SK-N-SH (cell line): ENCODE measurements around the gene SAE1. TPM values are rescaled to one million over a fixed set of nuclear protein-coding genes. Genes with fewer than 3 reads are reported as not detected.

Source experiments
- CTCF ChIA-PET: fragments of 300-600, 350-600 bp; formaldehyde crosslinking; extraction: SDS; loops from one replicate; lab custom pipeline; 2021; lab: Yijun Ruan, JAX
- POLR2A ChIA-PET: fragments of 350-600 bp; sonication (Branson Sonifier 250); formaldehyde crosslinking; extraction: SDS; loops from one replicate; lab custom pipeline; 2020; ENCODE audit warnings: antibody characterized with exemption, inconsistent platforms; lab: Yijun Ruan, JAX
- DNase-seq: peaks from one replicate; pipeline ENCODE4 v3.0.0; 2012
- H2AFZ ChIP-seq: fragments of 200-600 bp; sonication (generic); 2 replicates; pipeline ENCODE4 v1.8.1; 2016; ENCODE audit warnings: antibody characterized with exemption, mild to moderate bottlenecking, low read depth
- H3F3A ChIP-seq: fragments of 200-600 bp; sonication (generic); replicated peaks from 2 replicates; pipeline ENCODE3; 2016; ENCODE audit warnings: antibody characterized with exemption, mild to moderate bottlenecking; ENCODE audit not compliant: insufficient read depth
- H3K27ac ChIP-seq, 2 experiments: fragments of 200-500 bp in 1 of 2; fragments of 200-600 bp in 1 of 2; sonication (Bioruptor generic) in 1 of 2; sonication (generic), shearing (Covaris generic) in 1 of 2; 2 replicates each; pipeline versions ENCODE4 v1.5.1 to v1.6.1; 2014 to 2016; ENCODE audit warnings: low read depth in 2 of 2, inconsistent platforms in 1 of 2, low read length in 1 of 2, mild to moderate bottlenecking in 1 of 2, mixed read lengths in 1 of 2
- H3K27me3 ChIP-seq: fragments of 200-600 bp; sonication (generic), shearing (Covaris generic); 2 replicates; pipeline ENCODE4 v1.6.1; 2016; ENCODE audit warnings: mixed run types; ENCODE audit not compliant: insufficient read depth
- H3K36me3 ChIP-seq, 2 experiments: fragments of 200-500 bp in 1 of 2; fragments of 200-600 bp in 1 of 2; sonication (Bioruptor generic) in 1 of 2; sonication (generic) in 1 of 2; replicated peaks in 1 of 2; 2 replicates each; pipeline versions ENCODE3 to v1.5.1; 2014 to 2016; ENCODE audit warnings: low read length in 1 of 2, mild to moderate bottlenecking in 1 of 2; ENCODE audit not compliant: insufficient read depth in 2 of 2, control insufficient read depth in 1 of 2
- H3K4me1 ChIP-seq, 2 experiments: fragments of 200-500 bp in 1 of 2; fragments of 200-600 bp in 1 of 2; sonication (Bioruptor generic) in 1 of 2; sonication (generic), shearing (Covaris generic) in 1 of 2; 2 replicates each; pipeline versions ENCODE4 v1.5.1 to v1.6.1; 2014 to 2016; ENCODE audit warnings: low read depth in 1 of 2, low read length in 1 of 2, mixed run types in 1 of 2; ENCODE audit not compliant: insufficient read depth in 2 of 2, control insufficient read depth in 1 of 2
- H3K4me2 ChIP-seq: fragments of 200-600 bp; sonication (generic), shearing (Covaris generic); 2 replicates; pipeline ENCODE4 v1.6.1; 2017; ENCODE audit warnings: mixed run types
- H3K4me3 ChIP-seq, 2 experiments: fragments of 200-500 bp in 1 of 2; fragments of 200-600 bp in 1 of 2; sonication (Bioruptor generic) in 1 of 2; sonication (generic), shearing (Covaris generic) in 1 of 2; 2 replicates each; pipeline versions ENCODE4 v1.5.1 to v1.8.1; 2014 to 2016; ENCODE audit warnings: low read depth in 2 of 2, inconsistent platforms in 1 of 2, low read length in 1 of 2, mild to moderate bottlenecking in 1 of 2, mixed read lengths in 1 of 2, moderate library complexity in 1 of 2
- H3K79me2 ChIP-seq: fragments of 200-600 bp; sonication (generic); 2 replicates; pipeline ENCODE4 v1.8.1; 2017; ENCODE audit warnings: mild to moderate bottlenecking; ENCODE audit not compliant: insufficient read depth
- H3K9ac ChIP-seq: fragments of 200-600 bp; sonication (generic); 2 replicates; pipeline ENCODE4 v1.6.1; 2017; ENCODE audit warnings: mixed run types
- H3K9me2 ChIP-seq: fragments of 200-600 bp; sonication (generic); 2 replicates; pipeline ENCODE4 v1.6.1; 2017; ENCODE audit warnings: mixed run types
- H3K9me3 ChIP-seq: fragments of 200-600 bp; sonication (generic); 2 replicates; pipeline ENCODE4 v1.6.1; 2017; ENCODE audit warnings: mixed run types, mild to moderate bottlenecking, moderate library complexity
- H4K20me1 ChIP-seq: fragments of 200-600 bp; sonication (generic); 2 replicates; pipeline ENCODE4 v1.6.1; 2017; ENCODE audit warnings: mild to moderate bottlenecking, mixed run types; ENCODE audit not compliant: insufficient read depth
- CHD2 ChIP-seq: fragments of 150-350 bp; IDR thresholded peaks from 2 replicates; pipeline ENCODE4 v1.6.1; 2018; ENCODE audit warnings: low read length; ENCODE audit not compliant: partially characterized antibody
- ELF1 ChIP-seq: IDR thresholded peaks from 2 replicates; pipeline ENCODE4 v1.4.0; 2012
- EZH2phosphoT487 ChIP-seq: fragments of 200-600 bp; sonication (generic); IDR thresholded peaks from 2 replicates; pipeline ENCODE4 v1.6.1; 2017; ENCODE audit warnings: low read depth, mixed run types, mild to moderate bottlenecking, antibody characterized with exemption, moderate library complexity, borderline replicate concordance
- FOSL2 ChIP-seq: IDR thresholded peaks from 2 replicates; pipeline ENCODE4 v1.4.0; 2012; ENCODE audit warnings: low read depth, mild to moderate bottlenecking, moderate library complexity, borderline replicate concordance
- FOXJ3 ChIP-seq: sonication (generic); formaldehyde crosslinking; IDR thresholded peaks from 2 replicates; pipeline ENCODE4 v1.5.1; 2020; ENCODE audit warnings: mild to moderate bottlenecking, missing genetic modification reagents
- FOXM1 ChIP-seq: IDR thresholded peaks from 2 replicates; pipeline ENCODE4 v1.4.0; 2012; ENCODE audit warnings: low read depth, mild to moderate bottlenecking
- IRF3 ChIP-seq: fragments of 150-350 bp; IDR thresholded peaks from 2 replicates; pipeline ENCODE4 v1.6.1; 2016; ENCODE audit warnings: mild to moderate bottlenecking, low read depth, low read length
- NRF1 ChIP-seq: IDR thresholded peaks from 2 replicates; pipeline ENCODE4 v1.6.1; 2012; ENCODE audit warnings: low read depth, mild to moderate bottlenecking, low read length
- PBX3 ChIP-seq: IDR thresholded peaks from 2 replicates; pipeline ENCODE4; 2012
- RCOR1 ChIP-seq: fragments of 150-350 bp; IDR thresholded peaks from 2 replicates; pipeline ENCODE4 v1.6.1; 2017; ENCODE audit warnings: antibody characterized with exemption, low read length
- REST ChIP-seq: IDR thresholded peaks from 2 replicates; pipeline ENCODE4 v1.6.1; 2012; ENCODE audit warnings: mild to moderate bottlenecking, low read depth, low read length, moderate library complexity
- RFX5 ChIP-seq: IDR thresholded peaks from 2 replicates; pipeline ENCODE4 v1.6.1; 2012; ENCODE audit warnings: mild to moderate bottlenecking, improper control_type of control experiment, low read length
- SIN3A ChIP-seq: IDR thresholded peaks from 2 replicates; pipeline ENCODE4 v1.6.1; 2012; ENCODE audit warnings: low read depth, mild to moderate bottlenecking, low read length, moderate library complexity, borderline replicate concordance
- TCF12 ChIP-seq: IDR thresholded peaks from 2 replicates; pipeline ENCODE4 v1.4.0; 2012
- USF1 ChIP-seq: IDR thresholded peaks from 2 replicates; pipeline ENCODE4 v1.4.0; 2012; ENCODE audit warnings: low read depth, borderline replicate concordance
- ZBTB33 ChIP-seq: IDR thresholded peaks from 2 replicates; pipeline ENCODE4 v1.4.0; 2012; ENCODE audit warnings: low read depth, borderline replicate concordance
- WGBS: methylation state at CpG from one replicate; pipeline ENCODE4 v1.1.6; 2017; ENCODE audit warnings: low lambda C conversion rate; 5-methylcytosine and 5-hydroxymethylcytosine counted together
- polyA plus RNA-seq, 3 experiments: library from polyadenylated mRNA; depleted of rRNA; stranded (reverse); fragments of >200 nt; gene quantifications; 2 replicates each; pipeline ENCODE4 v1.2.3, GENCODE V29; 2012

Gene SAE1
- polyA plus RNA-seq, 1 of the 3 experiments (the other 2 are of a cell fraction) = 123 TPM

GRCh38 chr19:47255879-47256692 lies 125.5 kb downstream of the SAE1 start, which contains the start of gene CCDC9 (continued):
- TF ChIP-seq IRF3 = no peak
- TF ChIP-seq ELF1 = peak; percentile 85
- TF ChIP-seq SIN3A = peak; percentile 68; the same call in 1 of the 2 replicates
- no peak for TF ChIP-seq ZBTB33
- no peak for TF ChIP-seq CHD2
- no peak for TF ChIP-seq NRF1
- TF ChIP-seq USF1 = peak; percentile 97

- H3K9ac ChIP-seq = peak overlapping the region; percentile 73
- peaks cover 37% of the 10 kb centered on the region for H3K79me2 ChIP-seq
- ChIA-PET POLR2A (interaction anchor here (0.6 to 2.6 kb wide), 12 partner anchors 10 to 625 kb away, joined by 3 to 18 read pairs (median 4); partner anchors contain the start of genes AP2S1, INAFM1 and ZC3H4), CTCF (interaction anchor here (0.7 to 6.4 kb wide), 6 partner anchors 9 to 107 kb away, joined by 3 to 51 read pairs (median 4); no protein-coding TSS in a partner anchor)
- H3F3A ChIP-seq = peaks cover 16% of the 10 kb centered on the region
- 2% methylated on average over 36 of the region's 52 CpGs for WGBS
- H3K27ac ChIP-seq = peak overlapping the region; percentile 94
- H3K4me3 ChIP-seq = peak overlapping the region; percentile 69 to 72
- H3K27me3 ChIP-seq = no peaks in the 10 kb centered on the region
- peaks cover 9 to 13% of the 10 kb centered on the region in 2 experiments; a peak in 2 of 4 replicates for H3K4me1 ChIP-seq
- H3K9me3 ChIP-seq = no peaks in the 10 kb centered on the region
- H4K20me1 ChIP-seq = no peaks in the 10 kb centered on the region; the same call in 1 of the 2 replicates
- H3K4me2 ChIP-seq = peak overlapping the region; percentile 88; the same call in 1 of the 2 replicates
- H3K9me2 ChIP-seq = no peaks in the 10 kb centered on the region
- DNase-seq = peak; percentile 97
- peaks cover 27 to 29% of the 10 kb centered on the region in 2 experiments for H3K36me3 ChIP-seq
- H2AFZ ChIP-seq = no peak overlapping the region; the same call in 1 of the 2 replicates
- no peak for TF ChIP-seq EZH2phosphoT487
- TF ChIP-seq PBX3 = peak; percentile 14
- no peak for TF ChIP-seq NRF1
- TF ChIP-seq FOSL2 = no peak
- TF ChIP-seq ELF1 = no peak
- no peak for TF ChIP-seq ZBTB33
- no peak for TF ChIP-seq FOXM1
- no peak for TF ChIP-seq RFX5
- TF ChIP-seq TCF12 = no peak
- no peak for TF ChIP-seq REST
- no peak for TF ChIP-seq FOXJ3 (CRISPR knock-in tag)
- TF ChIP-seq RCOR1 = no peak; the same call in 1 of the 2 replicates
Measured at GRCh38 chr19:47256693-47257410, 126.2 kb downstream of the SAE1 start.
